SJCRH30 (cell line): ENCODE measurements around the gene HBG2. TPM values are rescaled to one million over a fixed set of nuclear protein-coding genes. Genes with fewer than 3 reads are reported as not detected.

Experiments
- DNase-seq, 2 experiments: peaks; one replicate each; pipeline ENCODE4 v3.0.0-alpha.2; 2015 to 2020
- H3K27ac ChIP-seq: fragments of 250-450 bp; sonication (Bioruptor Pico); 2 replicates; pipeline ENCODE4 v1.5.1; 2020; ENCODE audit warnings: mild to moderate bottlenecking, moderate library complexity
- H3K27me3 ChIP-seq: fragments of 250-450 bp; sonication (Bioruptor Pico); 2 replicates; pipeline ENCODE4 v1.5.1; 2020; ENCODE audit warnings: mild to moderate bottlenecking, moderate library complexity
- H3K36me3 ChIP-seq: fragments of 250-450 bp; sonication (Bioruptor Pico); 2 replicates; pipeline ENCODE4 v1.5.1; 2020; ENCODE audit warnings: mild to moderate bottlenecking, moderate library complexity
- H3K4me1 ChIP-seq: fragments of 250-450 bp; sonication (Bioruptor Pico); 2 replicates; pipeline ENCODE4 v1.5.1; 2020; ENCODE audit warnings: mild to moderate bottlenecking, moderate library complexity
- H3K4me3 ChIP-seq: fragments of 250-450 bp; sonication (Bioruptor Pico); 2 replicates; pipeline ENCODE4 v1.5.1; 2020; ENCODE audit warnings: mild to moderate bottlenecking, moderate library complexity
- H3K9me3 ChIP-seq: fragments of 250-450 bp; sonication (Bioruptor Pico); replicated peaks from 2 replicates; pipeline ENCODE4 v1.5.1; 2020; ENCODE audit warnings: mild to moderate bottlenecking, moderate library complexity
- total RNA-seq: library from RNA; depleted of rRNA; stranded (reverse); fragments of >200 nt; shearing (Covaris generic); gene quantifications from 2 replicates; pipeline ENCODE4 v1.2.3, GENCODE V29; 2014

HBG2 gene
- total RNA-seq, 1 experiment from 2014 or later, result not detected

DNA sequence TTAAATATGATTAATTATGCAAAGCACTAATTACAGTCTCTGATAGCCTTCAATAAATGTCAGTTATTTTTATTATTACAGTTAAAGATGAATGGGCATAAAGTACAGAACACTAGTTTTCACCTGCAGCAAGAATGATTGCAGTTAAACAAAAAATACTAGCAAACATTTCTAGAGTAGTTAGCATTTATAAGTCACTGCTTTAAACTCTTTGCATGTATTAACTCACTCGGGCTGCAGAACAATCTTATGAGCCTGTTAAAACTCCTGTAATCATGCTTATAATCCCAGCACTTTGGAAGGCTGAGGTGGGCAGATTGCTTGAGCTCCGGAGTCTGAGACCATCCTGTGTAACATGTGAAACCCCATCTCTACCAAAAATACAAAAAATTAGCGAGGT, 32.3 kb upstream of the HBG2 start:
- H3K27me3 ChIP-seq, result no peaks in the 10 kb centered on the region
- no peak overlapping the region for H3K4me3 ChIP-seq
- no peaks in the 10 kb centered on the region for H3K4me1 ChIP-seq
- DNase-seq, result no peak
- H3K27ac ChIP-seq, result no peak overlapping the region
- no peaks in the 10 kb centered on the region for H3K9me3 ChIP-seq
- no peaks in the 10 kb centered on the region for H3K36me3 ChIP-seq

DNA sequence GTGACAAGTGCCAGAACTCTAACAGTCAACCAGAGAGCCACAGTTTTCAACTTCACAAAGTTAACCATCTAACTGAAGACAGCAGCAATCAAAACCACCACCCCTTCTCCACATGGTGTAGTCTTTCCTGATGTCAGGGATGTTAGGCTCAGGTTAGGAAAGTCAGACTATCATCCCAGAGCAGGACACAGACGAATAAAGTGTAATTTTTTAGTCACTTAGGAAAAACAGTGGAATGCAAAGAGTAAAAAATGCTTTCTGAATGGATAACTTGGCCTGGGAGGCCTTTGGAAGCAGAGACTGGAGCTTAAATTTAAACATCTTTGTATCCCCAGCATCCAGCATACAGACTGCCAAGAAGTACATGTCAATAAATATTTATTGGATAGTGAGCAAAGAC, 31.8 kb upstream of the HBG2 start:
- Histone ChIP-seq H3K9me3 (no peaks in the 10 kb centered on the region), H3K27me3 (no peaks in the 10 kb centered on the region)
- no peak for DNase-seq

GRCh38 chr11:5285703-5286340, 31.2 kb upstream of the HBG2 start:
- no peaks in the 10 kb centered on the region for H3K27me3 ChIP-seq
- H3K9me3 ChIP-seq, result no peaks in the 10 kb centered on the region
- no peaks in the 10 kb centered on the region for H3K36me3 ChIP-seq
- H3K4me3 ChIP-seq, result no peak overlapping the region
- no peak overlapping the region for H3K27ac ChIP-seq
- H3K4me1 ChIP-seq, result no peaks in the 10 kb centered on the region
- DNase-seq, result no peak

More for the DNA sequence above, 31.8 kb upstream of the HBG2 start:
- Histone ChIP-seq H3K36me3 (no peaks in the 10 kb centered on the region), H3K27ac (no peak overlapping the region), H3K4me1 (no peaks in the 10 kb centered on the region), H3K4me3 (no peak overlapping the region)

- Histone ChIP-seq H3K9me3 (no peaks in the 10 kb centered on the region), H3K4me1 (no peaks in the 10 kb centered on the region), H3K36me3 (no peaks in the 10 kb centered on the region), H3K27ac (no peak overlapping the region), H3K27me3 (no peaks in the 10 kb centered on the region), H3K4me3 (no peak overlapping the region)
- DNase-seq, result no peak
Measured at GRCh38 chr11:5284637-5285036, 30.1 kb upstream of the HBG2 start.

GRCh38 chr11:5283882-5284281, 29.3 kb upstream of the HBG2 start:
- Histone ChIP-seq H3K4me1 (no peaks in the 10 kb centered on the region), H3K9me3 (no peaks in the 10 kb centered on the region), H3K27ac (no peak overlapping the region), H3K4me3 (no peak overlapping the region), H3K36me3 (no peaks in the 10 kb centered on the region), H3K27me3 (no peaks in the 10 kb centered on the region)
- DNase-seq, result no peak

GRCh38 chr11:5283086-5283485, 28.5 kb upstream of the HBG2 start:
- no peaks in the 10 kb centered on the region for H3K4me1 ChIP-seq
- no peak overlapping the region for H3K4me3 ChIP-seq
- DNase-seq, result no peak
- H3K27ac ChIP-seq, result no peak overlapping the region
- H3K36me3 ChIP-seq, result no peaks in the 10 kb centered on the region
- no peaks in the 10 kb centered on the region for H3K27me3 ChIP-seq
- H3K9me3 ChIP-seq, result no peaks in the 10 kb centered on the region

- Histone ChIP-seq H3K4me1 (no peaks in the 10 kb centered on the region), H3K27ac (no peak overlapping the region), H3K36me3 (no peaks in the 10 kb centered on the region), H3K9me3 (no peaks in the 10 kb centered on the region), H3K4me3 (no peak overlapping the region), H3K27me3 (no peaks in the 10 kb centered on the region)
- no peak for DNase-seq
Measured at GRCh38 chr11:5282628-5283027, 28.0 kb upstream of the HBG2 start.

GRCh38 chr11:5281596-5281995, 27.0 kb upstream of the HBG2 start:
- Histone ChIP-seq H3K36me3 (no peaks in the 10 kb centered on the region), H3K27ac (no peak overlapping the region), H3K4me3 (no peak overlapping the region), H3K27me3 (no peaks in the 10 kb centered on the region), H3K9me3 (no peaks in the 10 kb centered on the region), H3K4me1 (no peaks in the 10 kb centered on the region)
- no peak for DNase-seq

- Histone ChIP-seq H3K27me3 (no peaks in the 10 kb centered on the region), H3K4me3 (no peak overlapping the region), H3K9me3 (no peaks in the 10 kb centered on the region), H3K4me1 (no peaks in the 10 kb centered on the region), H3K36me3 (no peaks in the 10 kb centered on the region), H3K27ac (no peak overlapping the region)
- DNase-seq, result peak; percentile 56
Measured at GRCh38 chr11:5280582-5281102, 26.1 kb upstream of the HBG2 start.

GRCh38 chr11:5279471-5280090, 25.0 kb upstream of the HBG2 start:
- no peaks in the 10 kb centered on the region for H3K4me1 ChIP-seq
- no peaks in the 10 kb centered on the region for H3K36me3 ChIP-seq
- no peak for DNase-seq
- no peaks in the 10 kb centered on the region for H3K9me3 ChIP-seq
- H3K27ac ChIP-seq, result no peak overlapping the region
- H3K27me3 ChIP-seq, result no peaks in the 10 kb centered on the region
- H3K4me3 ChIP-seq, result no peak overlapping the region

DNA sequence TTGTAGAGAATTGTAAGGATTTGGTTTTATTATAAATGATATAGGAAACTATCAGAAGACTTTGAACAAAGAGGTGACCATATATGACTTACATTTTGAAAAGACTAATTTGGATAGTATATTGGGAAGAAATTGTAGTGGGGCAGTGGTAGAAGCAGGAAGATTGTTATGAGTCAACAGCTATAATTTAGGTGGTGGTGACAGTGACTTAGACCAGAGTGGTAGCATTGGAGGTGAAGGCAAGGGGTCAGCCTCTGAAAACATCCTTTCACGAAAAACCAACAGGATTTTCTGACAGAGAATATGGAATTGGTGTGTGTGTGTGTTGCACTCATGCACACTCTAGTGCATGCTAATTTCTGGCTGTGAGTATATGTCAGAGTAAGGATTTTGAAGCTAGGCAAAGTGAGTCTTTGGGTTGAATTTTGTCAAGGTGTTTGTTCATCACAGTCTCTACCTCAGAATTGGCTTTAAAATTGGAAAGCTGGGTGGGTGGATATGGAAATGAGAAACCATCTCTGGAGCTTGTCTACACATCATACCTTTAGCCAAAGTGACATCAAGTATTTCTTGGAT, 23.3 kb upstream of the HBG2 start:
- no peaks in the 10 kb centered on the region for H3K27me3 ChIP-seq
- no peak for DNase-seq
- H3K9me3 ChIP-seq, result no peaks in the 10 kb centered on the region
- no peaks in the 10 kb centered on the region for H3K4me1 ChIP-seq
- no peak overlapping the region for H3K27ac ChIP-seq
- H3K4me3 ChIP-seq, result no peak overlapping the region
- no peaks in the 10 kb centered on the region for H3K36me3 ChIP-seq

GRCh38 chr11:5276697-5277096, 22.1 kb upstream of the HBG2 start:
- no peaks in the 10 kb centered on the region for H3K27me3 ChIP-seq
- H3K9me3 ChIP-seq, result no peaks in the 10 kb centered on the region
- no peaks in the 10 kb centered on the region for H3K4me1 ChIP-seq
- H3K4me3 ChIP-seq, result no peak overlapping the region
- no peak for DNase-seq
- H3K36me3 ChIP-seq, result no peaks in the 10 kb centered on the region
- no peak overlapping the region for H3K27ac ChIP-seq

- Histone ChIP-seq H3K4me3 (no peak overlapping the region), H3K27me3 (no peaks in the 10 kb centered on the region), H3K27ac (no peak overlapping the region), H3K9me3 (no peaks in the 10 kb centered on the region), H3K36me3 (no peaks in the 10 kb centered on the region), H3K4me1 (no peaks in the 10 kb centered on the region)
- no peak for DNase-seq
Measured at GRCh38 chr11:5275369-5276110, 21.0 kb upstream of the HBG2 start.

- no peak for DNase-seq
- no peaks in the 10 kb centered on the region for H3K4me1 ChIP-seq
- H3K9me3 ChIP-seq, result no peaks in the 10 kb centered on the region
- H3K27ac ChIP-seq, result no peak overlapping the region
- H3K36me3 ChIP-seq, result no peaks in the 10 kb centered on the region
- H3K4me3 ChIP-seq, result no peak overlapping the region
- no peaks in the 10 kb centered on the region for H3K27me3 ChIP-seq
Measured at GRCh38 chr11:5274395-5274794, 19.8 kb upstream of the HBG2 start.

DNA sequence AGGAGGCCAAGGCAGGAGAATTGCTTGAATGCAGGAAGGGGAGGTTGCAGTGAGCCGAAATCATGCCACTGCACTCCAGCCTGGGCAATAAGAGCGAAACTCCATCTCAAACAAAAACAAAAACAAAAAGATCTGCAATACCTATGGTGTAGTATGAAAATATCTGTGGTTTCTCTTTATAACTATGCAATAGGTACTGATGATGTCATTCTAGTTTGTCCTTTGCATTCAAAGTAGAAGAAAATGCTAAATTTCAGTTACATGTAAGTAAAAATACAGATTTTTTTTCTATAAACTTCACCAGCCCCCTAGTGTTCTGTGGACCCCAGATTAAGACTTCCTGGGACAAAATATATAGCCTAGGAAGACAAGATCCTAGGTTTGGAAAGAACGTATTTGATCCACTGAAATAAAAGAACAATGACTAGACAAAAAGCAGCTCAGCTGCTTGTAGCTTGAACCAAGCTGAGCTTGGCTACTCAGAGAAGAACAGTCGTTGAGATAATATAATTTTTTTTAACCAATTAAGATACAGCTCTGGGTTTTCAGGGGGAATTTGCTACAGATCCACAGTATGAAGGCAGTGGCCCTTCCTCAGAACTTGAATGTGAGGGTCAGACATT, 17.9 kb upstream of the HBG2 start:
- Histone ChIP-seq H3K4me3 (no peak overlapping the region), H3K36me3 (no peaks in the 10 kb centered on the region)
- no peak for DNase-seq

More for the DNA sequence above, 17.9 kb upstream of the HBG2 start:
- H3K27ac ChIP-seq, result no peak overlapping the region
- H3K4me1 ChIP-seq, result no peaks in the 10 kb centered on the region
- H3K27me3 ChIP-seq, result no peaks in the 10 kb centered on the region
- H3K9me3 ChIP-seq, result no peaks in the 10 kb centered on the region
